Measurements from ENCODE around the gene ADAMTS10.

The ADAMTS10 gene

DNA sequence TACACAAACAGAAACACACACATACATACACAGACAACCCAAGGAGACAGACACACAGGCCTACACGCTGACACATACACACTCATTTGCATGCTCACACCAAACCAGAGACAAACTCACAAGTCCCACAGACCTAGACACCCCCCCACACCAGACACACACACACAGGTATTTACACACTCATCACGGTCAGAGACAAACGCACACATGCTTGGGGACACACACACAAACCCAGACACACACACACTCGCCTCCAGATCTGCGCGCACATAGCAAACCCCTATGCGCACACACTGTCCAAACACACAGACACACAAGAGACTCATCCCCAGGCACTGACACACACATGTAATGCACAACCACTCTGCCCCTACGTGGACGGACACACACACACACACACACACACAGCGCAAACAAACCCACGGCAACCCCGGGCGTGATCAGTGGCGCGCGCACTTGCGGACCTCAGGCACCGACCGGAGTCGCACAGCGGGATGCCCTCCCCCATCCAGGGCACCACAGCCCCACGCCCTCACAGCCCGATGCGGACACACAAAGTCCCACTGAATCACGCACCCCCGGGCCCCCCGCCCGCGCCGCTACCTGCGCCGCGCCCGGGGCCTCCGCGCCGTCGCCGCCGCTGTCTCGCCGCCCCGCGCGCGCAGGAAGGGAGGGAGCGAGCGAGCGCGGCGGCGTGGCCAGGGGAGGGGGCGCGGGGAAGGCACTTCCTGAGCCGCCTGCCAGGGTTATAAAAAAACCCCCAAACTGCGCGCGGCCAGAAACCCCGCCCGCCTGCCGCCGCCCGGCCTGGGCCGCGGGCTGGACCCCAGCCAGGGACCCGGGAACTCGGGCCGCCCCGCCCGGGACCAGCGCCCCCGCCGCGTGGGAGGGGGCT is at the start of gene ADAMTS10:
Gene ADAMTS10 (minus strand): TSS at position 675 of the 895 bp plus-strand sequence. CDS start 5,005 bp downstream, outside the sequence.
- H3K4me1 ChIP-seq (ENCODE audit: insufficient read depth, low read length), result peaks cover 7% of the 10 kb centered on the region
- H3K27me3 ChIP-seq (ENCODE audit: control insufficient read depth in 1 of 2, insufficient read depth in 2 of 2, low read length in 2 of 2), result no peaks in the 10 kb centered on the region
- no peaks in the 10 kb centered on the region for H3K9me3 ChIP-seq (ENCODE audit: low read length)
- H3K4me3 ChIP-seq (ENCODE audit: low read depth in 1 of 2, low read length in 2 of 2), result peak within 1 kb of the TSS; percentile 63 to 98
- no peaks in the 10 kb centered on the region for H3K36me3 ChIP-seq (ENCODE audit: insufficient read depth, low read length)
- H3K9ac ChIP-seq (ENCODE audit: low read length), result peak within 1 kb of the TSS; percentile 76
- H3K27ac ChIP-seq (ENCODE audit: low read depth, low read length), result peak within 1 kb of the TSS; percentile 87

GRCh38 chr19:8659905-8660304 is 49.4 kb upstream of the ADAMTS10 start:
- no peaks in the 10 kb centered on the region for H3K36me3 ChIP-seq (ENCODE audit: insufficient read depth, low read length)
- no peak overlapping the region for H3K27ac ChIP-seq (ENCODE audit: low read depth, low read length)
- H3K9ac ChIP-seq (ENCODE audit: low read length), result no peak overlapping the region
- no peaks in the 10 kb centered on the region for H3K9me3 ChIP-seq (ENCODE audit: low read length)
- no peak overlapping the region for H3K4me3 ChIP-seq (ENCODE audit: low read depth in 1 of 2, low read length in 2 of 2)
- H3K27me3 ChIP-seq (ENCODE audit: control insufficient read depth in 1 of 2, insufficient read depth in 2 of 2, low read length in 2 of 2), result no peaks in the 10 kb centered on the region
- H3K4me1 ChIP-seq (ENCODE audit: insufficient read depth, low read length), result no peaks in the 10 kb centered on the region

GRCh38 chr19:8657869-8658268 is 47.4 kb upstream of the ADAMTS10 start:
- Histone ChIP-seq H3K9me3 (ENCODE audit: low read length) (no peaks in the 10 kb centered on the region), H3K27ac (ENCODE audit: low read depth, low read length) (no peak overlapping the region), H3K27me3 (ENCODE audit: control insufficient read depth in 1 of 2, insufficient read depth in 2 of 2, low read length in 2 of 2) (no peaks in the 10 kb centered on the region), H3K9ac (ENCODE audit: low read length) (no peak overlapping the region), H3K4me3 (ENCODE audit: low read depth in 1 of 2, low read length in 2 of 2) (no peak overlapping the region), H3K36me3 (ENCODE audit: insufficient read depth, low read length) (no peaks in the 10 kb centered on the region), H3K4me1 (ENCODE audit: insufficient read depth, low read length) (no peaks in the 10 kb centered on the region)

- H3K27me3 ChIP-seq (ENCODE audit: control insufficient read depth in 1 of 2, insufficient read depth in 2 of 2, low read length in 2 of 2), result no peaks in the 10 kb centered on the region
- H3K4me3 ChIP-seq (ENCODE audit: low read depth in 1 of 2, low read length in 2 of 2), result no peak overlapping the region
These were observed 44.8 kb upstream of the ADAMTS10 start for GRCh38 chr19:8655340-8655709.

GRCh38 chr19:8654591-8655339 is 44.2 kb upstream of the ADAMTS10 start:
- Histone ChIP-seq H3K9me3 (ENCODE audit: low read length) (no peaks in the 10 kb centered on the region), H3K27me3 (ENCODE audit: control insufficient read depth in 1 of 2, insufficient read depth in 2 of 2, low read length in 2 of 2) (no peaks in the 10 kb centered on the region), H3K27ac (ENCODE audit: low read depth, low read length) (no peak overlapping the region), H3K36me3 (ENCODE audit: insufficient read depth, low read length) (no peaks in the 10 kb centered on the region), H3K4me3 (ENCODE audit: low read depth in 1 of 2, low read length in 2 of 2) (no peak overlapping the region), H3K4me1 (ENCODE audit: insufficient read depth, low read length) (no peaks in the 10 kb centered on the region), H3K9ac (ENCODE audit: low read length) (no peak overlapping the region)

More at GRCh38 chr19:8655340-8655709, 44.8 kb upstream of the ADAMTS10 start:
- no peak overlapping the region for H3K27ac ChIP-seq (ENCODE audit: low read depth, low read length)
- no peaks in the 10 kb centered on the region for H3K4me1 ChIP-seq (ENCODE audit: insufficient read depth, low read length)
- no peaks in the 10 kb centered on the region for H3K9me3 ChIP-seq (ENCODE audit: low read length)
- H3K9ac ChIP-seq (ENCODE audit: low read length), result no peak overlapping the region
- H3K36me3 ChIP-seq (ENCODE audit: insufficient read depth, low read length), result no peaks in the 10 kb centered on the region

- Histone ChIP-seq H3K27ac (ENCODE audit: low read depth, low read length) (no peak overlapping the region), H3K27me3 (ENCODE audit: control insufficient read depth in 1 of 2, insufficient read depth in 2 of 2, low read length in 2 of 2) (peaks cover 0 to 7% of the 10 kb centered on the region in 2 donors), H3K9ac (ENCODE audit: low read length) (no peak overlapping the region), H3K36me3 (ENCODE audit: insufficient read depth, low read length) (no peaks in the 10 kb centered on the region), H3K4me1 (ENCODE audit: insufficient read depth, low read length) (no peaks in the 10 kb centered on the region), H3K4me3 (ENCODE audit: low read depth in 1 of 2, low read length in 2 of 2) (no peak overlapping the region), H3K9me3 (ENCODE audit: low read length) (no peaks in the 10 kb centered on the region)
These were observed 37.7 kb upstream of the ADAMTS10 start for GRCh38 chr19:8648240-8648639.

- Histone ChIP-seq H3K36me3 (ENCODE audit: insufficient read depth, low read length) (no peaks in the 10 kb centered on the region), H3K27ac (ENCODE audit: low read depth, low read length) (no peak overlapping the region), H3K9me3 (ENCODE audit: low read length) (no peaks in the 10 kb centered on the region), H3K27me3 (ENCODE audit: control insufficient read depth in 1 of 2, insufficient read depth in 2 of 2, low read length in 2 of 2) (peaks cover 0 to 7% of the 10 kb centered on the region in 2 donors), H3K9ac (ENCODE audit: low read length) (no peak overlapping the region), H3K4me3 (ENCODE audit: low read depth in 1 of 2, low read length in 2 of 2) (no peak overlapping the region), H3K4me1 (ENCODE audit: insufficient read depth, low read length) (no peaks in the 10 kb centered on the region)
These were observed 33.5 kb upstream of the ADAMTS10 start for GRCh38 chr19:8643860-8644653.

- no peaks in the 10 kb centered on the region for H3K36me3 ChIP-seq (ENCODE audit: insufficient read depth, low read length)
- H3K4me3 ChIP-seq (ENCODE audit: low read depth in 1 of 2, low read length in 2 of 2), result no peak overlapping the region
- H3K27me3 ChIP-seq (ENCODE audit: control insufficient read depth in 1 of 2, insufficient read depth in 2 of 2, low read length in 2 of 2), result peaks cover 0 to 7% of the 10 kb centered on the region in 2 donors
- no peaks in the 10 kb centered on the region for H3K9me3 ChIP-seq (ENCODE audit: low read length)
- no peaks in the 10 kb centered on the region for H3K4me1 ChIP-seq (ENCODE audit: insufficient read depth, low read length)
- H3K9ac ChIP-seq (ENCODE audit: low read length), result no peak overlapping the region
- no peak overlapping the region for H3K27ac ChIP-seq (ENCODE audit: low read depth, low read length)
These were observed 32.0 kb upstream of the ADAMTS10 start for GRCh38 chr19:8642561-8642960.

DNA sequence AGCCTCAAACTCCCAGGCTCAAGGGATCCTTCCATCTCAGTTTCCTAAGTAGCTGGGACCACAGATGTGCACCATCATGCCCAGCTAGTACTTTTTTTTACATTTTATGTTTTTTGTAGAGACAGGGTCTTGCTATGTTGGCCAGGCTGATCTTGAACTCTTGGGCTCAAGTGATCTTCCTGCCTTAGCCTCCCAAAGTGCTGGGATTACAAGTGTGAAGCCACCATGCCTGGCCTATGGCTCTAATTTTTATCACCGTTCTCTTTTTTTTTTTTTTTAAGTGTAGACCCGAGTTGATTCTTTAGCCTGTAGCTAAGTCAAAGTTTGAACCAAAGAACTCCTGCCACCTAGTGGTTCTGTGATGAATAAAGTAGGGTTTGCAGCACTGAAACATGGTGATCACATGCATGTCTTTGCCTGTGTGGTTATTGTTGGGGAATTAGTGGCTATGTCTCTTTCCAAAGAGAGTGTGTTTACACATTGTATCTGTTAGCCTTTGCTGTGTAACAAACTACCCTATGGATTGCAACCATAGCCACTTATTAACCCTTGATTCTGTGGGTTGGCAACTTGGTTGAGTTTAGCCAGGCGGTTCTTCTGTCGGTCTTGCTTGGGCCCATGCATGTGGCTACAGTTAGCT is 31.5 kb upstream of the ADAMTS10 start:
- H3K4me3 ChIP-seq (ENCODE audit: low read depth in 1 of 2, low read length in 2 of 2), result no peak overlapping the region
- H3K36me3 ChIP-seq (ENCODE audit: insufficient read depth, low read length), result no peaks in the 10 kb centered on the region
- H3K4me1 ChIP-seq (ENCODE audit: insufficient read depth, low read length), result no peaks in the 10 kb centered on the region
- H3K9me3 ChIP-seq (ENCODE audit: low read length), result no peaks in the 10 kb centered on the region
- H3K27me3 ChIP-seq (ENCODE audit: control insufficient read depth in 1 of 2, insufficient read depth in 2 of 2, low read length in 2 of 2), result peaks cover 0 to 7% of the 10 kb centered on the region in 2 donors
- no peak overlapping the region for H3K27ac ChIP-seq (ENCODE audit: low read depth, low read length)
- no peak overlapping the region for H3K9ac ChIP-seq (ENCODE audit: low read length)

DNA sequence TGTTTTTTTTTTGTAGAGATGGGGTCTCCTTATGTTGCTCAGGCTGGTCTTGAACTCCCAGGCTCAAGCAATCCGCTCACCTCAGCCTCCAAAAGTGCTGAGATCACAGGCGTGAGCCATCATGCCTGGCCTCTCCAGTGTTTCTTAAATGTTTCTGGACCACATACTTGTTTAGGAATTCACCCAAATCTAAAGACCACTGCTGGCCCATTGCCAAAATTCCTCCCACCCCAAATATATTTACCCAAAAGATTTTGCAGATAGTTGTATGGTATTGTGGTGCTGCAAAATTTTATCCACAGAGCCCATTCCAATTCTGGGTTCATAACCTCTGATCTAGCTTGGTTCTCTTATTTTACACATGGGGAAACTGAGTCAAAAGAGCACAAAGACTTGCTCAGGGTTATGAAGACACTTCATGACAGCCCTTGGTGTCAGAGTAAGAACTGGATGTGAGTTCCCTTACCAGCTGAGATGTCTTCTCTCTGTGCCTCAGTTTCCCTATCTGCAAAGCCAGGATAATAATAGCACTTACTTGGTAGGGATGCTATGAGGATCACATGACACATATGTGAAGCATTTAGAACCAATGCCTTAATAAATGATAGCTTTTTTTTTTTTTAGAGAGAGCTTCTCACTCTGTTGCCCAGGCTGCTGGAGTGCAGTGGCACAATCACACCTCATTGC is 30.8 kb upstream of the ADAMTS10 start:
- Histone ChIP-seq H3K36me3 (ENCODE audit: insufficient read depth, low read length) (no peaks in the 10 kb centered on the region), H3K4me1 (ENCODE audit: insufficient read depth, low read length) (no peaks in the 10 kb centered on the region), H3K27ac (ENCODE audit: low read depth, low read length) (no peak overlapping the region), H3K9me3 (ENCODE audit: low read length) (no peaks in the 10 kb centered on the region), H3K27me3 (ENCODE audit: control insufficient read depth in 1 of 2, insufficient read depth in 2 of 2, low read length in 2 of 2) (peaks cover 0 to 4% of the 10 kb centered on the region in 2 donors), H3K9ac (ENCODE audit: low read length) (no peak overlapping the region), H3K4me3 (ENCODE audit: low read depth in 1 of 2, low read length in 2 of 2) (no peak overlapping the region)
